ENCODE measurements around the gene RPS10. TPM values are rescaled to one million over a fixed set of nuclear protein-coding genes. Genes with fewer than 3 reads are reported as not detected.

RPS10 gene
- total and polyA plus RNA-seq, 2 of the 8 experiments (the other 6 are each of a cell fraction or from before 2014, with no cell fraction given), result 2,408 to 11,142 TPM

DNA sequence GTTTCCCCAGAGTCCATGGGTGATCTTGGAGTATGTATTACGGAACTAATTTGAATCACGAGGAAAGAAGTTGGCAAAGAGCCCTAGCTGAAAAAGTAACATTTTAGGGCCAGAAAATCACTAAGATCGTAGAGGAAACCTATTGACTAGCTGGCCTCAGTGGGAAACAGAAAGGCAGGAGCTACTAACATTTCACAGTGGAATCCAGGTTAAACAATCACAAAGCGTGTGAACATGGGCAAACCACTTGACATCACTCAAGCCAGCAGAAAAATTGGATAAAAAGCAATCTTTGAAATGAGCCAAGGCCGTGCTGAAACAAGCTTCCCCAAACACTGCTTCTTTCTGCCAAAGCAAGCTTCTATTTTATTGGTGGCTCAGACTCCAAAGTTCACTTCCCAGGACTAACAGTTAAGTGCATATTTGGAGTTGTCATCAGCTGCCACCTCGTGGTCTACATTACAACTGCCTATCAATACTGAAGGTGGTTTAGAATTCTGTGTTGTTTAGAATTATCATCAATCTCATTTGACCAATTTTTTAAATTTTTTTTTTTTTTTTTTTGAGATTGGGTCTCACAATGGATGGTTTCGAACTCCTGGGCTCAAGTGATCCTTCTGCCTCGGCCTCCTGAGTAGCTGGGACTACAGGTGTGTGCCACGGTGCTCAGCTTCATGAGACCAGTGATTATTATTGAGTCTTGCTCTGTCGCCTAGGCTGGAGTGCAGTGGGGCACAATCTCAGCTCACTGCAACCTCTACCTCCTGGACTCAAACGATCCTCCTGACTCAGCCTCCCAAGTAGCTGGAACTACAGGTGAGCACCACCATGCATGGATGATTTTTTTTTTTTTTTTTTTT, 10.6 kb downstream of the RPS10 start (continued):
- TF ChIP-seq KDM5A (IDR thresholded peaks at IDR 0.05; ENCODE audit: low read length), result no peak
